BLaER1 treated with 17β-estradiol and CSF1 and Interleukin-3, amounts not matched to agents 10 nM and 100 nM (cell line): ENCODE data around the gene DOHH.

Experiments
- H3K27ac ChIP-seq, 11 experiments: shearing (Covaris generic); formaldehyde crosslinking; 2 replicates each; pipeline ENCODE4 v1.8.1; 2022
- H3K27me3 ChIP-seq, 11 experiments: shearing (Covaris generic); formaldehyde crosslinking; 2 replicates each; pipeline ENCODE4 v1.8.1; 2022
- H3K36me3 ChIP-seq, 11 experiments: shearing (Covaris generic); formaldehyde crosslinking; 2 replicates each; pipeline ENCODE4 v1.8.1; 2022
- H3K4me1 ChIP-seq, 10 experiments: shearing (Covaris generic); formaldehyde crosslinking; 2 replicates each; pipeline ENCODE4 v1.8.1; 2022
- H3K4me2 ChIP-seq, 11 experiments: shearing (Covaris generic); formaldehyde crosslinking; 2 replicates each; pipeline ENCODE4 v1.8.1; 2022
- H3K4me3 ChIP-seq, 10 experiments: shearing (Covaris generic); formaldehyde crosslinking; 2 replicates each; pipeline ENCODE4 v1.8.1; 2022
- H3K9ac ChIP-seq, 11 experiments: shearing (Covaris generic); formaldehyde crosslinking; 2 replicates each; pipeline ENCODE4 v1.8.1; 2022
- H3K9me3 ChIP-seq, 11 experiments: shearing (Covaris generic); formaldehyde crosslinking; replicated peaks in 1 of 11; 2 replicates each; pipeline ENCODE4 v1.8.1; 2022
- H4K20me1 ChIP-seq, 11 experiments: shearing (Covaris generic); formaldehyde crosslinking; 2 replicates each; pipeline ENCODE4 v1.8.1; 2022
- Cebpa-rat ChIP-seq, 11 experiments: shearing (Covaris generic); IDR thresholded peaks; 2 replicates each; pipeline ENCODE4 v1.8.1; 2022

The DOHH gene

DNA sequence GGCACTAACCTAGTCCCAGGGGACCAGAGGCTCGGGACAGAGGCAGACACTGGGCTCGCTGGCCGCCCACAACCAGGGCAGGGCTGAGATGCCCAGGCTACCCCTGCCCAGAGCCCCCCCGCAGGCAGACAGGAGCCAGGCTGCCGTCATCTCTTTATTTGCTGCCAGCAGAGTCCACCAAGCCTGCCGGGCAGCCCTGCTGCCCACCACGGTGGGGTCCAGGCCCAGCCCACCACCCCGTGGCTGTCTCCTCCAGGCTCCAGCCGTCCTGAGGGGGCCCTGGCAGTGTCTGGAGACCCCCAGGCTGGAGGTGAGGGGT, 43.5 kb upstream of the DOHH start:
- peaks cover 51 to 82% (median 66%) of the 10 kb centered on the region in 11 experiments for H3K36me3 ChIP-seq
- H3K27ac ChIP-seq = no peak overlapping the region
- H3K4me3 ChIP-seq = no peak overlapping the region
- peaks cover 0 to 6% (median 0%) of the 10 kb centered on the region in 11 experiments; a peak in 4 of 22 replicates for H3K9me3 ChIP-seq
- H3K4me1 ChIP-seq = peaks cover 0 to 10% (median 0%) of the 10 kb centered on the region in 10 experiments; a peak in 4 of 20 replicates
- no peak overlapping the region for H3K4me2 ChIP-seq
- no peaks in the 10 kb centered on the region for H3K27me3 ChIP-seq
- TF ChIP-seq Cebpa-rat (IDR thresholded peaks at IDR 0.05) = no peak
- H4K20me1 ChIP-seq = peaks cover 40 to 84% (median 63%) of the 10 kb centered on the region in 11 experiments; a peak in 21 of 22 replicates
- H3K9ac ChIP-seq = no peak overlapping the region; a peak in 1 of 22 replicates

DNA sequence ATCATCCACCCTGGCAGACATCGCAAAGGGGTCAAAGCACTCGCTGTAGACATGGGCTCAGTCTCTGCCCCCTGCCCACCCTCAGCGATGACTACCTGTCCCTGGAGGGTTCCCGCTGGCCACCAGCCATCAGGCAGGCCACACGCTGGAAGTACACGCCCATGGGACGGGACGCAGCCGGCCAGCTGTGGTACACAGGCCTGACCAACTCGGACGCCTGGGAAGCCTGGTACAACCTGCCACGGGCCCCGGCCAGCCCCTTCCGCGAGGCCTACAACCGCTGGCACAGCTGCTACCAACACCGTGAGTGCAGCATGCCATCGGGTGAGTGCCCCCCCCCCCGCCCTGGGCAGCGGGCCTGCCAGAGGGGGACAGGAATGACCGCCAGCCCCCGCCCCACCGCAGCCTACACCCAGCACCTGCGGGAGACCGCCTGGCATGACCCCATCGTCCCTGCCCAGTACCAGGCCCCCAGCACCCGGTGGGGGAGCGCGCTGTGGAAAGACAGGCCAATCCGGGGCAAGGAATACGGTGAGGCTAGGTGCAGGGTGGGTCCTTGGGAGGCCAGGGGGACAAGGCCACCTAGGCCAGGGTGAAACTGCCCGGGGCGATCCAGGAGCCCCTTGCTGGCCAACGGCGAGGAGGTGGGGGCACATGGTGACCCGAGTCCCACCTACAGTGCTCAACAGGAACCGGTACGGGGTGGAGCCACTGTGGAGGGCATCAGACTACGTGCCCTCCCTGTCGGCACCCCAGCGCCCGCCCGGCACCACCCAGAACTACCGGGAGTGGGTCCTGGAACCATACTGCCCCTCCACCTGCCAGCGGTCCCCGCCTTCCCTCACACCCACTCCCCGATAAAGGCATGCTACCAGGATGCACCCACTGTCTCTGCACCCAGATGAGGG, 42.9 kb upstream of the DOHH start:
- Histone ChIP-seq H3K4me1 (peaks cover 0 to 4% (median 0%) of the 10 kb centered on the region in 10 experiments; a peak in 4 of 20 replicates), H3K27me3 (no peaks in the 10 kb centered on the region), H3K9me3 (peaks cover 0 to 6% (median 0%) of the 10 kb centered on the region in 11 experiments; a peak in 4 of 22 replicates), H3K27ac (no peak overlapping the region), H3K4me3 (no peak overlapping the region), H3K36me3 (peaks cover 51 to 81% (median 65%) of the 10 kb centered on the region in 11 experiments), H3K4me2 (no peak overlapping the region), H3K9ac (peak overlapping the region in 1 of 11 experiments; percentile 9; a peak in 1 of 22 replicates), H4K20me1 (peaks cover 40 to 84% (median 63%) of the 10 kb centered on the region in 11 experiments; a peak in 21 of 22 replicates)
- TF ChIP-seq Cebpa-rat (IDR thresholded peaks at IDR 0.05) = no peak

DNA sequence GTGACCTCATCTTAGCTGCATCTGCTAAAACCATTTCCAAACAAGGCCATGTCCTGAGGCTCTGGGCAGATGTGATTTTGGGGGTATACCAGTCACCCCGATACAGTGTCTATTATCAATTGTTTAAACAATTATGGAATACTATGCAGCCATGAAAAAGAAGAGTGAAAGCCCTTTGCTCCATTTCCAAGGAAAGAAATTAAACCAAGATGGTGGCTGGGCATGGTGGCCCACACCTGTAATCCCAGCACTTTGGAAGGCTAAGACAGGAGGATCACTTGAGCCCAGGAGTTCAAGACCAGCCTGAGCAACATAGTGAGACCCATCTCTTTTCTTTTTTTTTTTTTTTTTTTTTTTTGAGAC, 39.3 kb upstream of the DOHH start:
- no peak overlapping the region for H3K27ac ChIP-seq
- TF ChIP-seq Cebpa-rat (IDR thresholded peaks at IDR 0.05) = no peak
- no peak overlapping the region for H3K4me3 ChIP-seq
- H3K4me1 ChIP-seq = peaks cover 14 to 36% (median 33%) of the 10 kb centered on the region in 10 experiments; a peak in 19 of 20 replicates
- H3K36me3 ChIP-seq = peaks cover 30 to 65% (median 52%) of the 10 kb centered on the region in 11 experiments
- no peak overlapping the region for H3K9ac ChIP-seq
- peaks cover 49 to 84% (median 67%) of the 10 kb centered on the region in 11 experiments; a peak in 21 of 22 replicates for H4K20me1 ChIP-seq
- H3K4me2 ChIP-seq = no peak overlapping the region
- H3K27me3 ChIP-seq = no peaks in the 10 kb centered on the region
- peaks cover 0 to 6% (median 0%) of the 10 kb centered on the region in 11 experiments; a peak in 4 of 22 replicates for H3K9me3 ChIP-seq

DNA sequence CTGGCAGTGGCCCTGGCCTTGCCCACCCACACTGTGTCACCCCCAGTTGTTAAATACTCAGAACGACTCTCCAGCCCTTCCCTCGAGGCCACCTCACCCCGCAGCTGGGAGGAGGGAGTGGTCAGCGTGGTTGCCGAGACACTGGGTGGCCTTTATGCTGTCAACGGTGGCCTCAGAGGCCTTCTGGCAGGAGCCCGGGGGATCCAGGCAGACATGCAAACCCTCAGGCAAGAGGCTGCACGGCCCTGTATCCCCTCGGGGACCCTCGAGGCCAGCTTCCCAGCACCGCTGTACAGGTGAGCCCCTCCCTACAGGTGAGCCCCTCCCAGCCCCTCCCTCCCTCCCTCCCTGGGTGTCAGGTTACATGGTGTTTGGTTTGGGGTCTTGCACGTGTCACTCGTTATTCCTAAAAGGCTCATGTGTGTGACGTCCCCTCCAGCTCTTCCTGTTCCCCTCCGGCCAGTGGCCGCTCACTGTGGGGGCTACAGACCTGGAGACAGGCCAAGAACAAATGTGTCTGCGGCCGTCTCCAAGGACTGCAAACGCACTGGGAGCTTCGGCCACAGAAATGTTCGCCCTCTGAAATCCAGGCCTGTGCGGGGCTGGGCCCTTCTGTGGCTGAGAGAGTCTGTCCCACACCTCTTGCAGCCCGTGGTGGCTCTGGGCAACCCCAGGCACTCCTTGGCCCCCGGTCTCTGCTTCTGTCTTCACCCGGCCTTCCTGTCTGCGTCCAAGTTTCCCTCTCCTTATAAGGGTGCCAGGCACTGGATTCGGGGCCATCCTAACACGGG, 38.7 kb upstream of the DOHH start, which contains the start of gene TEKTIP1:
TEKTIP1 (plus strand) TSS at position 210 of the 791 bp plus-strand sequence; CDS start at position 214, 4 bp downstream.
- no peaks in the 10 kb centered on the region for H3K27me3 ChIP-seq
- H3K4me2 ChIP-seq = 0 out of 22 replicates have a peak within 1 kb of the TSS, but pooled peaks of 1 of the 11 experiments have one; percentile 37
- H3K9me3 ChIP-seq = peaks cover 0 to 6% (median 0%) of the 10 kb centered on the region in 11 experiments; a peak in 4 of 22 replicates
- no peak within 1 kb of the TSS; a peak in 1 of 22 replicates for H3K27ac ChIP-seq
- H3K4me1 ChIP-seq = peaks cover 14 to 42% (median 39%) of the 10 kb centered on the region in 10 experiments; a peak in 19 of 20 replicates
- no peak within 1 kb of the TSS for H3K4me3 ChIP-seq
- H3K9ac ChIP-seq = no peak within 1 kb of the TSS
- H3K36me3 ChIP-seq = peaks cover 30 to 65% (median 52%) of the 10 kb centered on the region in 11 experiments
- no peak for TF ChIP-seq Cebpa-rat (IDR thresholded peaks at IDR 0.05)
- peaks cover 49 to 84% (median 68%) of the 10 kb centered on the region in 11 experiments; a peak in 21 of 22 replicates for H4K20me1 ChIP-seq

DNA sequence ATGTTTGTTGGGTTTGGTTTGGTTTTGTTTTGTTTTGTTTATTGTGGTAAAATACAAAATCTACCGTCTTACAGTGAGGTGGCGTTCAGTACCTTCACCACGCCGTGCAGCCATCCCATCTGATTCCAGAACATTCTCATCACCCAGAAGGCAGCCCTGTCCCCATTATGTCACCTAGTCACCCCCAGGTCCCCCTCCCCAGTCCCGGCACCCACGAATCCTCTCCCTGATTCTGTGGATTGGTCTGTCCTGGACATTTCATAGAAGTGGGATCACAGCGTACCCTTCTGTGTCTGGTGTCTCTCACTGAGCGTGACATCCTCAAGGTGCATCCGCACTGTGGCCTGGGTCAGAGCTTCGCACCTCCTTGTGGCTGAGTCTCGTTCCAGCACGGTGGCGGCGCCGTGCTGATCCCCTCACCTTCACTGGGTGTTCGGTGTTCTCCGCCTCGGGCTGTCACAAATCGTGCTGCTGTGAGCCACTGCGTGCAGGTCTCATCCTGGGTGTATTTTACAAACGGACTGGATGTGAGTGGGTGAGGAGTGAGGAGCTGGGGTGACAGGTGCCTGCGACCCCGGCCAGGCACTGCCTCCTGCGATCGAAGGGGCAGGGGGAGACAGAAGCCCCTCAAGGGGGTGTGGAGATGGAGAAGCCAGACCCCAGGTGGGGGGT, 37.9 kb upstream of the DOHH start:
- Histone ChIP-seq H3K4me3 (no peak overlapping the region), H3K36me3 (peaks cover 30 to 65% (median 50%) of the 10 kb centered on the region in 11 experiments), H4K20me1 (peaks cover 53 to 84% (median 68%) of the 10 kb centered on the region in 11 experiments; a peak in 21 of 22 replicates), H3K4me1 (peaks cover 14 to 50% (median 47%) of the 10 kb centered on the region in 10 experiments; a peak in 19 of 20 replicates), H3K9ac (no peak overlapping the region), H3K9me3 (peaks cover 0 to 6% (median 0%) of the 10 kb centered on the region in 11 experiments; a peak in 4 of 22 replicates), H3K27ac (no peak overlapping the region), H3K4me2 (no peak overlapping the region), H3K27me3 (no peaks in the 10 kb centered on the region)
- TF ChIP-seq Cebpa-rat (IDR thresholded peaks at IDR 0.05) = no peak

DNA sequence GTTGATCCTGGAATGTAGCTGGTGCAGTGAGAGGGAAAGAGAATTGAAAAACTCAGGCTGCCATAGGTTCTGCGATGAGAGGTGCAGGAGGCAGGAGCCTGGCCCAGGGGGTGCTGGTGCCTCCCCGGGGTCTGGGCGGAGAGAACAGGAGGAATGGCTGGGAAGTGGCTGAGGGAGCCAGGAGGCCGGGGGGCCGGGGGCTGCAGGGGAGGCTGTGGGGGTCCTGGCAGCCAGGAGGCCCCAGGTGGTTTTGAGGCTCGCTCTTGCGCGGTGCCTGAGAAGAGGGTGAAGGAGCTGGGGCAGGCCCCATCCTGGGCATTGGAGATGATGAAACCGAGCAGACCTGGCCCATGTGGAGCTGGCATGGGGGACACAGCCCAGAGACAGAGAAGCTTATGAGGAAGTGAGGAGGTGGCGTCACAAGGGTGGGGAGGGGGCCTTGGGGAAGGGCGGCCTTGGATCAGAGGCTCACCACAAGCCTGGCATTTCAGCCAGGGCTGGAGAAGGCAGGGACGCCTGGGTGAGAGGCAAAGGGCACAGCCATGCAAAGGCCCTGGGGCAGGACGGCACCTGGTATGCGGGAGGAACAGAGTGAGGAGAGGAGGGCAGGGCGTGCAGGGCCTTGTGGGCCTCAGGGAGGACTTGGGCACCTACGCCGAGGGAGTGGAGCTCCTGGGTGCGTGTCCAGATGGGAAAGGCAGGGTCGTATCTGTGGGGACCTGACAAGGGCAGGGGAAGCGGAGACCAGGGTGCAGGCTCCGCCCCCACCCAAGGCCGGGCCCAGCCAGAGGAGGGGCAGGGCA, 37.2 kb upstream of the DOHH start:
- Histone ChIP-seq H3K36me3 (peaks cover 32 to 67% (median 55%) of the 10 kb centered on the region in 11 experiments), H3K4me3 (no peak overlapping the region), H4K20me1 (peaks cover 60 to 84% (median 74%) of the 10 kb centered on the region in 11 experiments; a peak in 21 of 22 replicates), H3K4me2 (peak overlapping the region; percentile 16 to 88 (median 75); a peak in 18 of 22 replicates), H3K27ac (peak overlapping the region in 1 of 11 experiments; percentile 12; a peak in 2 of 22 replicates), H3K4me1 (peaks cover 14 to 54% (median 51%) of the 10 kb centered on the region in 10 experiments; a peak in 19 of 20 replicates), H3K9me3 (peaks cover 0 to 6% (median 0%) of the 10 kb centered on the region in 11 experiments; a peak in 4 of 22 replicates), H3K9ac (peak overlapping the region in 3 of 11 experiments; percentile 15 to 27 (median 24); a peak in 4 of 22 replicates), H3K27me3 (no peaks in the 10 kb centered on the region)
- TF ChIP-seq Cebpa-rat (IDR thresholded peaks at IDR 0.05) = no peak

DNA sequence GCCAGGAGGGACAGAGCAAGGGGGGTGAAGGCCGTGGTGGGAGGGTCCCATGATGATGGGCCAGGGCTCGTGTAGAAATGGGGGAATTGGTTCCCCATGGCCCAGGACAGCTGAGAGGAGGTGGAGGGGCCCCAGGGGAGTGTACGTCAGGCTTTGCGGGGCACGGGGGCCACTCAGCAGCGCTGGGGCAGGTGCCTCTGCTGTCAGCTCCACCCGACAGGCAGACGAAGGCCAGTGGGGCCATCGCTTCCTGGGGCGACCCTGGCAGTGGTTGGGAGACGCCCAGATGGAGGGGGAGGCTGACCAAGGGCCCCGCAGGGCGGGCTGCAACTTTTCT, 36.6 kb upstream of the DOHH start:
- Histone ChIP-seq H3K27me3 (no peaks in the 10 kb centered on the region), H3K4me1 (peaks cover 14 to 54% (median 51%) of the 10 kb centered on the region in 10 experiments; a peak in 19 of 20 replicates), H3K27ac (peak overlapping the region in 1 of 11 experiments; percentile 12; a peak in 1 of 22 replicates), H3K4me3 (no peak overlapping the region), H3K4me2 (peak overlapping the region; percentile 16 to 88 (median 75); a peak in 18 of 22 replicates), H3K9ac (peak overlapping the region in 3 of 11 experiments; percentile 15 to 27 (median 24); a peak in 5 of 22 replicates), H3K36me3 (peaks cover 37 to 68% (median 55%) of the 10 kb centered on the region in 11 experiments), H3K9me3 (peaks cover 0 to 6% (median 0%) of the 10 kb centered on the region in 11 experiments; a peak in 4 of 22 replicates), H4K20me1 (peaks cover 65 to 84% (median 74%) of the 10 kb centered on the region in 11 experiments; a peak in 21 of 22 replicates)
- TF ChIP-seq Cebpa-rat (IDR thresholded peaks at IDR 0.05) = no peak
